ENCODE data around the gene RETSAT.
"Not testable (repeated sequence)": the region's sequence is repeated elsewhere in the genome, so short reads cannot be mapped to it uniquely, and the experiment has no call there.

The RETSAT gene

GRCh38 chr2:85377083-85377482 lies 22.8 kb upstream of the RETSAT start:
- DNase-seq, result no peak

DNA sequence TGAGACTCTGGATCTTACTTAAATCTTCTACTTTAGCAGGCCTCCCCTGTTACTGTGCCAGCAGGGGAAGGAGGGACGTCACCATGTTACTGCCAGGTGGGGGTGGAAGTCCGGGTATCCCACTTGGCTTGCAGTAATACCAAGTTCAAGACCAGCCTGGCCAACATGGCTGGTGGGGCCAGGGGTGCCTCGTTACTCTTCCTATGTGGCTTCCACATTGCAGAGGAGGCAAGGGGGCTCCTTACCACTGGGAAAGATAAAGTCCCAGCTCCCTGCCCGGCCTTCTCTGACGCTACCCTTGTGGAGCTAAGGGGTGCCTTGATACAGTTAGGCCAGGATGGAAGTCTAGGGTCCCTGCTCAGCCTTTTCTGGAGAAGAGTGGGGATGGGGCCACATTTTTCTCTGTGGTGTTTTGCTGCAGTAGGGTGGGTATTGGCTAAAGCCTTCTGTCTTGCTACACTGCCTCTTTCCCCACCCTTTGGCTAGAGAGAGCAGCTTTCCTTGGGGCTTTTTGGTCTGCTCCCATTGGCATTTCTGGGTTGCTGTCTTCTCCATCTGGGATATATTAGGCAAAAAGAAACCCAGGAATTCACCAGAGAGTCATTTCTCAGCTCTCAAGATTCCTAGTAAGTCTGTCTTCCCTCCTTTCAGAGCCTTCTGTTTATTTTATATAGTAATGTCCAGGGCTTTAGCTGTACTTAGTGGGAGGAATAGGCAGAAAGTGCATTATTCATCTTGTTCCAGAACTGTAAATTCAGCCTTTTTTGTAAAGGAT lies 22.1 kb upstream of the RETSAT start:
- no peak for DNase-seq

DNA sequence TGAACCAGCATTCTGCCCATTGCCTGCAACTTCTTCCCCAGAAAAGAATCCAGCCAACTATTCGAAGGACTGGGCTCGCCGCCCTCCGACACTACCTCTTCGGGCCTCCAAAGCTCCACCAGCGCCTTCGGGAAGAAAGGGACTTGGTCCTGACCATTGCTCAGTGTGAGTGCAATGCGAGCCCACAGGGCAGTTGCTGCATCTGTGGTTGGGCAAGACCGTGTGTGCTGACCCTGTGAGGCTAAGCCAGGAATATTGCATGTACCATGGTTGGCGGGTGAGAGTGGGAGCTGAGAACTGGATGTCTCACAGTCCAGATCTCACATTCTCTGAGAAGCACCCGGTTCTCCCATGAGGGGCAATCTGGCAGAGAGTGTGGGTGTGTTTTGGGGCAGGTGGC lies 16.7 kb upstream of the RETSAT start:
- DNase-seq, result no peak

GRCh38 chr2:85369500-85369899 lies 15.2 kb upstream of the RETSAT start:
- no peak for DNase-seq

- DNase-seq, result no peak
These were observed 14.6 kb upstream of the RETSAT start for GRCh38 chr2:85368921-85369320.

GRCh38 chr2:85367180-85367579 lies 12.9 kb upstream of the RETSAT start:
- no peak for DNase-seq

- DNase-seq, result not testable (repeated sequence)
These were observed 8.5 kb upstream of the RETSAT start for GRCh38 chr2:85362653-85363387.

DNA sequence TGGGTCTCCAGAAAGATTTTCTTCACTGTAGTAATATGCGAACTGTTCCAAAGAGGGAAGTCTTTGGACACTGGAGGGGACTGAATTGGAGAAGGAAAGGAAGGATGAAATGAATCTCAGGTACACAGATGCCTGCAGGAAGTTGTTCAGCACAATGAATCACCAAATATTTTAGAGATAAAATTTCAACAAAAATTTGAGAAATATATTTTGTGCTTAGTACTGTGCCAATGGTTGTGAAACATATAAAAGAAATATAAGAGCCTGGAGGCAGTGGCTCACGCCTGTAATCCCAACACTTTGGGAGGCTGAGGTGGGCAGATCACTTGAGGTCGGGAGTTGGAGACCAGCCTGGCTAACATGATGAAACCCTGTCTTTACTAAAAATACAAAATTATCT lies 3.4 kb upstream of the RETSAT start:
- no peak for DNase-seq

DNA sequence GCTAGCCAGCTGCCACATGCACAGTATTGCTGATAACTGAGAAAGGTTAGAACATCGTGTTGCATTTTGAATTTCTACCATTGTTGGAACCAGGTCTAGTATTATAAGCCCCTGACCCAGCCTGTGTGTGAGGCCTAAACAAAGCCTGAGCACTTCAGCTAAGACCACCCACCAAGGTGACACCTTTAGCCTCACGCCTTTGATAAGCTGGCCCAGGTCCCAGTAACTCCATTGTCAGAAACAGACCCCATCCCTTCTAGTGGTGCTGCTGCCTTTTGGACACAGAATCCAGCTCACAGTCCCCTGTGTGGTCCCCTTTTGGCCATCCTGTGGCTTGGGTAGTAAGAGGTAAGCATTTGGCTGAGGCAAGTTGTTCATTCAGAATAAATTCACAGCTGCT lies 1.9 kb upstream of the RETSAT start:
- no peak for DNase-seq

- DNase-seq, result no peak
These were observed 1.2 kb upstream of the RETSAT start for GRCh38 chr2:85355521-85355920.

- DNase-seq, result no peak
These were observed 714 bp upstream of the RETSAT start for GRCh38 chr2:85355073-85355410.

GRCh38 chr2:85353876-85354285 lies 447 bp downstream of the RETSAT start:
- peak in 1 of 2 donors; percentile 11 for DNase-seq

DNA sequence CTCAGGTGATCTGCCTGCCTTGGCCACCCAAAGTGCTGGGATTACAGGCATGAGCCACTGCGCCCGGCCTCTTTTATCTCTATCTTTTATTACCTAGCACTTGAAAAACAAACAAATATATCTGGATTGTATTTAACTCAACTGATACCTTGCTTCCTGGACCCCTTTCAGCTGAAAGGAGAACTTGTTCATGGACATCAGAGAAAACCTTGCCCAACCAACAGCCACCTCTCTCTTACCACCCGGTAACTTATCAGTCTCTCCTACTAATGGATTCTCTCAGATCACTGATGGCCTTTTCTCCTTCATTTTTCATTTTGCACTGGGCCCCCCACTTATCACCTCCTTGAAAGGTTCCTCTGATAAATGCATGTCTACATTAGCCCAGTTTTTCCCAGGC lies 6.7 kb downstream of the RETSAT start:
- no peak for DNase-seq

GRCh38 chr2:85344356-85344954 lies 9.9 kb downstream of the RETSAT start:
- DNase-seq, result no peak

- DNase-seq, result not testable (repeated sequence)
These were observed 11.0 kb downstream of the RETSAT start for GRCh38 chr2:85343207-85343895.

GRCh38 chr2:85342156-85342555 lies 12.2 kb downstream of the RETSAT start:
- DNase-seq, result no peak

GRCh38 chr2:85341269-85342029 lies 12.9 kb downstream of the RETSAT start:
- no peak for DNase-seq

DNA sequence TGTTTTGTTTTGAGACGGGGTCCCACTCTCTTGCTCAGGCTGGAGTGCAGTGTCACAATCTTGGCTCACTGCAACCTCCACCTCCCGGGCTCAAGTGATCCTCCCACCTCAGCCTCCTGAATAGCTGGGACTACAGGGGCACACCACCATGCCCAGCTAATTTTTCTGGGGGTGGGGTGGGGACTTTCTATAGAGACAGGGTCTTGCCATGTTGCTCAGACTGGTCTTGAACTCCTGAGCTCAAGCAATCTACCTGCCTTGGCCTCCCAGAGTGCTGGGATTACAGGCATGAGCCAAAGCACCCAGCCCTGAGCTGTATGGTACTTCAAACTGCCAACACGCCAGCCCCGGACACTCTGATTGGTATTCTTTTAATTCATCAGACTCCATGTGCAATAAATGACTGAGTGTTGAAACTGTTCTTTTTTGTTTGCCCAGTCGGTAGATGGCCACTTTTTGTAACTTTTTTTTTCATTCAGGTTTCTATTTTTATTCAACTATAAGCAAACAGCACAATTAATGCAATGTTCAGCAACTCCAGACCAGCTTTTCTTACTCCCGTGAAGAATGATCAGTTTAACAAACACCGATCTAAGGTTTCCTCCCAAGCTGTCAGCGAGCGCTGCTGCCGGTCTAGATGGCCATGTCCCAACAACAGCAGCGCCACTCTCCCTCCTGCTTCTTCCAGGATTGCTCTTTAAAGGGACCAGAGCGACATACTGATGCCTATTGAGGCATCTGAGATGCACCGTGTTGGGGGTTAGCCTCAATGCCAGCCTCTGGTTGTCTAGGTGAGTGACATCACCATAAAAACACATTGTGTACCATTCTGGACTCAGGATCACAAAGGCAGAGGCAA lies 14.1 kb downstream of the RETSAT start:
- no peak for DNase-seq

DNA sequence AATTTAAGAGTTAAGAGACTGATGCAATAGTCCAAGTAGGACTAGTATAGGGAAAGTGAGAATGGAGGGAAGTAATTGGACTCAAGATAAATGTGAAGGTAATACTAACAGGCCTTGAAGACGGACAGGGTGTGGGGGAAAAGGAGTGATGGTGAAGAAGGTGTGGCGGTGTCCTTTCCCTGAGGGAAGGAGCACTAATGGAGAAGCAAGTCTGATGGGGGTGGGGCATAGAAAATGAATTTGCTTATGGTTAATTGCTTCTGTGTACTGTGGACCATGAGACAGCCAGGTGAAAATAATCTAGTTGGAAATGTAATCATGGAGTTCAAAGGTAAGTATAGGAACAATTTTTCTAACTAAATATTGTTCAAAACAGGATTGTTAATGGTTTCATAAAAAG lies 19.4 kb downstream of the RETSAT start:
- DNase-seq, result no peak

DNA sequence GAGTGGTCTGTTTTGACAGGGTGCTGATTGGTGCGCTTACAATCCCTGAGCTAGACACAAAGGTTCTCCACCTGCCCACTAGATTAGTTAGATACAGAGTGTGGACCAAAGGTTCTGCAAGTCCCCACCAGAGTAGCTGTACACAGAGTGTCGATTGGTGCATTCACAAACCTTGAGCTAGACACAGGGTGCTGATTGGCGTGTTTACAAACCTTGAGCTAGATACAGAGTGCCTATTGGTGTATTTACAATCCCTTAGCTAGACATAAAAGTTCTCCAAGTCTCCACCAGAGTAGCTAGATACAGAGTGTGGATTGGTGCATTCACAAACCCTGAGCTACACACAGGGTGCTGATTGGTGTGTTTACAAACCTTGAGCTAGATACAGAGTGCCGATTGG lies 20.5 kb downstream of the RETSAT start:
- not testable (repeated sequence) for DNase-seq

DNA sequence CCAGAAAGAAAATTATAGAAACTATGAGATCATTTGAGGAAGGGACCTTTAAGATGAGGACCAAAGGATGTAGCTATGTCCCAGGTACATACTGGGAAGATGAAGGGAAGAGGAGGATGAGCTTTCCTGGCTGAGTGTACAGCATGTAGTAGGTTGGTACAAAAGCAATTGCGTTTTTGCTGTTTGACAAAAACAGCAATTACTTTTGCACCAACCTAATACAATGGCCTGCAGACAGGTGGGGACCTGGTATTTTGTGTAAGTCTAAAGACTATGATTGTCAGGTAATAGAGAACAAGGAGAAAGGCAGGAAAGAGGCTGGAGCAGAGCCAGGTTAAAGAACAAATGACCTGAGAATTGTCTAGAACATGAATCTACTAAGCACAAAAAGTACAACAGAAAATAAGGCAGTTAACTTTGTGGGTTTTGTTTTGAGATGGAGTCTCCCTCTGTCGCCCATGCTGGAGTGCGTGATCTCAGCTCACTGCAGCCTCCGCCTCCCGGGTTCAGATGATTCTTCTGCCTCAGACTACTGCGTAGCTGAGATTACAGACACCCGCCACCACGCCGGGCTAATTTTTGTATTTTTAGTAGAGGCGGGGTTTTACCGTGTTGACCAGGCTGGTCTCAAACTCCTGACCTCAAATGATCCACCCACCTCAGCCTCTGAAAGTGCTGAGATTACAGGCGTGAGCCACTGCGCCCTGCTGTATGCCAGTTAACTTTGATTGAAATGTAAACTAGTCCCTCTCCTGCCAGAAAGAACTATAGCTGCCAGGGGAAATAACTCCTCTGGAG lies 23.3 kb downstream of the RETSAT start:
- DNase-seq, result no peak
